Stimulated activated CD4-positive, alpha-beta T cell treated with anti-CD3 and anti-CD28 coated beads, TNF-alpha, amount 100 ng/mL, for 4 hours (primary cell): Measurements from ENCODE around the gene CLEC16A.

Source experiments
- DNase-seq, 3 experiments: peaks; one replicate each; pipeline ENCODE4 v3.0.0-alpha.2; 2020; ENCODE audit warnings: low read depth in 3 of 3

The CLEC16A gene, protein sequence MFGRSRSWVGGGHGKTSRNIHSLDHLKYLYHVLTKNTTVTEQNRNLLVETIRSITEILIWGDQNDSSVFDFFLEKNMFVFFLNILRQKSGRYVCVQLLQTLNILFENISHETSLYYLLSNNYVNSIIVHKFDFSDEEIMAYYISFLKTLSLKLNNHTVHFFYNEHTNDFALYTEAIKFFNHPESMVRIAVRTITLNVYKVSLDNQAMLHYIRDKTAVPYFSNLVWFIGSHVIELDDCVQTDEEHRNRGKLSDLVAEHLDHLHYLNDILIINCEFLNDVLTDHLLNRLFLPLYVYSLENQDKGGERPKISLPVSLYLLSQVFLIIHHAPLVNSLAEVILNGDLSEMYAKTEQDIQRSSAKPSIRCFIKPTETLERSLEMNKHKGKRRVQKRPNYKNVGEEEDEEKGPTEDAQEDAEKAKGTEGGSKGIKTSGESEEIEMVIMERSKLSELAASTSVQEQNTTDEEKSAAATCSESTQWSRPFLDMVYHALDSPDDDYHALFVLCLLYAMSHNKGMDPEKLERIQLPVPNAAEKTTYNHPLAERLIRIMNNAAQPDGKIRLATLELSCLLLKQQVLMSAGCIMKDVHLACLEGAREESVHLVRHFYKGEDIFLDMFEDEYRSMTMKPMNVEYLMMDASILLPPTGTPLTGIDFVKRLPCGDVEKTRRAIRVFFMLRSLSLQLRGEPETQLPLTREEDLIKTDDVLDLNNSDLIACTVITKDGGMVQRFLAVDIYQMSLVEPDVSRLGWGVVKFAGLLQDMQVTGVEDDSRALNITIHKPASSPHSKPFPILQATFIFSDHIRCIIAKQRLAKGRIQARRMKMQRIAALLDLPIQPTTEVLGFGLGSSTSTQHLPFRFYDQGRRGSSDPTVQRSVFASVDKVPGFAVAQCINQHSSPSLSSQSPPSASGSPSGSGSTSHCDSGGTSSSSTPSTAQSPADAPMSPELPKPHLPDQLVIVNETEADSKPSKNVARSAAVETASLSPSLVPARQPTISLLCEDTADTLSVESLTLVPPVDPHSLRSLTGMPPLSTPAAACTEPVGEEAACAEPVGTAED

DNA sequence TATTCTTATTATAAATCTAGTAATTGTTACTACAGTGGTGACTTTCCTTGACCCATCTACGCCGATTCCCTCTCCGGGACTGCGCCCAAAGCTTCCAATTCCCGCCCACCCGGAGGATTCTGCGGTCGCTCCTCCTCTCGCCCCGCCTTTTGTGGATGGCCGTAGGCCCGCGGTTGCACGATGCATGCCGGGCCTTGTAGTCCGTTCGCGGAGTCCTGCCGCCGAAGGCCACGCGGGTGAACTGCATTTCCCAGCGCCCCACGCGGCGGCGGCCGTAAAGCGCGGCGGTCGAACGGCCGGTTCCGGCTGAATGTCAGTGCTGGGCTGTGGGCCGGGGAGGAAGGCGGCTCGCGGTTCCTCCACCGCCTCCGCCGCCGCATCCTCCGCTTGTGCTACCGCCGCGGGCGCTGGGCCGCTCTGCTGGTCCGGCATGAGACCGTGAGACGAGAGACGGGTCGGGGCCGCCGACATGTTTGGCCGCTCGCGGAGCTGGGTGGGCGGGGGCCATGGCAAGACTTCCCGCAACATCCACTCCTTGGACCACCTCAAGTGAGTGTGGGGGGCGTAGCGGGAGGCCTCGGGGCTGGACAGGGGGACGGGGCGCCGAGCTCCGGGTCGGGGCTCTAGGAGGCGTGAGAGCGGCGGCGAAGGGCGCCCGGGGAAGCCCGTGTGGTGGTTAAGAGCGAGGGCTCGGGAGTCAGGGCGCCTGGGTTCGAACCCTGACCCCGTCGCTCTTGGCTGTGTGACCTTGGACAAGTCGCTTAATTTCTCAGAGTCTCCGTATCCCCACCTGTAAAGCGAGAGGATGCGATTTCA lies at the start of gene CLEC16A:
Gene CLEC16A (plus strand): TSS at position 316 of the 816 bp plus-strand sequence. CDS start 154 bp downstream, at position 470.
- DNase-seq = peak; percentile 89 to 97 (median 91)

DNA sequence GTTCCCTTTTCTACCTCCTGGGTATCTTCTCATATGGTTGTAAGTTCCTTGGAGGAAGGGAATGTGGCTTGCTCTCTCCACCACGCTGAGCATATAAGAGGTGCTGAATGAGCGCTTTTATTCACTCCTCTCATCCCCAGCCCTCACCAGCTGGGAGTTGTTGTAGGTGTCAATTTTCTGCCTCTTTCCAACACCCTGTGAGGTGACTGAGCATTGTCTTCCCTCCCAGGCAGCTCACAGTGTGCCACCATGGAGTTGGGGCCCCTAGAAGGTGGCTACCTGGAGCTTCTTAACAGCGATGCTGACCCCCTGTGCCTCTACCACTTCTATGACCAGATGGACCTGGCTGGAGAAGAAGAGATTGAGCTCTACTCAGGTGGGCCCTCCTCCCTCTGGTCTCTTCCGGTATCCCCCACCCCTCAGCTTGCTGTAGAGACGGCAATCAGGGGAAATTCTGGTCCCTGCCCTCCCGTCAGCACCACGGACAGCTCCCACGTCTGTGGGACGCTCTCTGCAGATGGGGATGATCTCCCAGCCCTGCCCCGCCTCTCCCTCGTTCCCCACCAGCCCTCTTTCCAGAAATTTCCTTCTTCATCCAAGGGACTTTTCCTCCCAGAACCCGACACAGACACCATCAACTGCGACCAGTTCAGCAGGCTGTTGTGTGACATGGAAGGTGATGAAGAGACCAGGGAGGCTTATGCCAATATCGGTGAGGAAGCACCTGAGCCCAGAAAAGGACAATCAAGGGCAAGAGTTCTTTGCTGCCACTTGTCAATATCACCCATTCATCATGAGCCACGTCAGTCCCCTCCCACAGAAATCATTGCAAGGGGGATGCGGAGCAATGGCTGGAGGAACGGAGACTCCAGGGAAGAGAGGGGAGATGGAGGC lies 49.1 kb upstream of the CLEC16A start:
- DNase-seq = no peak

DNA sequence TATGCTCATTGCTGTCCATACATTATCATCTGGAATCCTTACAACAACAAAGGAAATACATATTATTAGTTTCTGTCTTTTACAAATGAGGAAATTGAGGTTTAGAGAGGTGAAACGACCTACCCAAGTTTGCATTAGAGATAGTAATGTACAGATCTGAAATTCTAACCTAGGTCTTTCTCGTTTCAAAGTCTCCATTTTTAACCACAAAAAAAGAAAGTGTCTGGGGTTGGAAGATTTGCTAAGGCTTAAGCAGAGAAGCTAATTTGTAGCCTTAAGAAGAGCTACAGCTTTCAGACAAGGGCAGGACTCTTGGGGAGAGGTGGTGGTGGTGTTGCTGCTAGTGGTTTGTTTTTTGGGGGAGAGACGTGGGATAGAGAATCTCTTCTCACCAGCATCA lies 48.2 kb upstream of the CLEC16A start:
- no peak for DNase-seq

DNA sequence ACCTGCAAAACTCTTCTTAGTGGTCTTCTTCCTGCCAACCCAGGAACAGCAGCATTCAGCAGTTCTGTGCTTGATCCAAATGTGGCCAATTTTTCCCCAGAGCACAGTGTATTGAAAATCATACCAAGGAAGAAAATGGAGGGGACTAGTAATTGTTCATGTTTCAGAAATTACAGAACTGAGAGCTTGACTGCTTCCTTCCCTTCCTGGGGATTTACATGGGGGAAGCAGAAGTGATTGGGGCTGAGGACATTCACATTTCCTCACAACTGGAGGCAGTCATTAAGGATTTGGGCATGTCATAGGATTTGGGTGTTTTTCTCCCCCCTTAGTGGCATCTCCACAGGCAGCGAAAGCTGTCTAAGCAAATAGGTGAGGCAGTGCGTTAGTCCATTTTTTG lies 47.6 kb upstream of the CLEC16A start:
- DNase-seq = no peak

DNA sequence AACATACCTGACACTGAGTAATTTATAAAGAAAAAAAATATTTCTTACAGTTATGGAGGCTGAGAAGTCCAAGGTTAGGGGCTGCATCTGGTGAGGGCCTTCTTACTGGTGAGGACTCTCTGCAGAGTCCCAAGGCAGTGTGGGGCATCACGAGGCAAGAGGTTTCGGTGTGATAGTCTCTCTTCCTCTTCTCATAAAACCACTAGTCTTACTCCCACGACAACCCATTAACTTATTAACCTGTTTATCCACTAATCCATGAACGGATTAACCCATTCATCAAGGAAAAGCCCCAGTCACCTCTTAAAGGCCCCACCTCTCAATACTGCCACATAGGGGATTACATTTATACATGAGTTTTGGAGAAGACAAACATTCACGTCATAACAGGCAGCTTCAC lies 47.2 kb upstream of the CLEC16A start:
- no peak for DNase-seq

DNA sequence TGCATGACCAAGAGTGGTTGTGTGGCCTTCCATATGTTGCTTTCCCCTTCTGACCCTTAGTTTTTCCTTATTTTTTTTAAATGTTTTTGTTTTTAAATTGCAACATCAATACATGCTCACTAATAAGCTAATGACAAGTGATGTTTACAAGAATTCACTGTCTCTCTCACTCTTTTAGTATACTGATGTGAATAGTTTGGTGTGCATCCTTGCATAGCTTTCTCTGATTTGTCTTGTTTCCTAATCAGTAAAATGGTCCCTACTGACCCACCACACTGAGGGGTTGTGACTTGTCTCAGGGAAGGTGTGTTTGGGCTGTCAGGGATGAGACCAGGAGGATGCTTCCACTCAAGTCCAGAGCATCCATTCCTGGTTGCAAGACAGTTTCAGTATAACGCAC lies 41.4 kb upstream of the CLEC16A start:
- no peak for DNase-seq

DNA sequence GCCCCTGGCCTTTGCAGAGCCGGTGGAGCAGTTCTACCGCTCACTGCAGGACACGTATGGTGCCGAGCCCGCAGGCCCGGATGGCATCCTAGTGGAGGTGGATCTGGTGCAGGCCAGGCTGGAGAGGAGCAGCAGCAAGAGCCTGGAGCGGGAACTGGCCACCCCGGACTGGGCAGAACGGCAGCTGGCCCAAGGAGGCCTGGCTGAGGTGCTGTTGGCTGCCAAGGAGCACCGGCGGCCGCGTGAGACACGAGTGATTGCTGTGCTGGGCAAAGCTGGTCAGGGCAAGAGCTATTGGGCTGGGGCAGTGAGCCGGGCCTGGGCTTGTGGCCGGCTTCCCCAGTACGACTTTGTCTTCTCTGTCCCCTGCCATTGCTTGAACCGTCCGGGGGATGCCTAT lies 37.9 kb upstream of the CLEC16A start:
- DNase-seq = no peak

DNA sequence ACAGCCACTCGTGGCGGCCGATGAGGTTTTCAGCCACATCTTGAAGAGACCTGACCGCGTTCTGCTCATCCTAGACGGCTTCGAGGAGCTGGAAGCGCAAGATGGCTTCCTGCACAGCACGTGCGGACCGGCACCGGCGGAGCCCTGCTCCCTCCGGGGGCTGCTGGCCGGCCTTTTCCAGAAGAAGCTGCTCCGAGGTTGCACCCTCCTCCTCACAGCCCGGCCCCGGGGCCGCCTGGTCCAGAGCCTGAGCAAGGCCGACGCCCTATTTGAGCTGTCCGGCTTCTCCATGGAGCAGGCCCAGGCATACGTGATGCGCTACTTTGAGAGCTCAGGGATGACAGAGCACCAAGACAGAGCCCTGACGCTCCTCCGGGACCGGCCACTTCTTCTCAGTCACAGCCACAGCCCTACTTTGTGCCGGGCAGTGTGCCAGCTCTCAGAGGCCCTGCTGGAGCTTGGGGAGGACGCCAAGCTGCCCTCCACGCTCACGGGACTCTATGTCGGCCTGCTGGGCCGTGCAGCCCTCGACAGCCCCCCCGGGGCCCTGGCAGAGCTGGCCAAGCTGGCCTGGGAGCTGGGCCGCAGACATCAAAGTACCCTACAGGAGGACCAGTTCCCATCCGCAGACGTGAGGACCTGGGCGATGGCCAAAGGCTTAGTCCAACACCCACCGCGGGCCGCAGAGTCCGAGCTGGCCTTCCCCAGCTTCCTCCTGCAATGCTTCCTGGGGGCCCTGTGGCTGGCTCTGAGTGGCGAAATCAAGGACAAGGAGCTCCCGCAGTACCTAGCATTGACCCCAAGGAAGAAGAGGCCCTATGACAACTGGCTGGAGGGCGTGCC lies 37.2 kb upstream of the CLEC16A start:
- no peak for DNase-seq

DNA sequence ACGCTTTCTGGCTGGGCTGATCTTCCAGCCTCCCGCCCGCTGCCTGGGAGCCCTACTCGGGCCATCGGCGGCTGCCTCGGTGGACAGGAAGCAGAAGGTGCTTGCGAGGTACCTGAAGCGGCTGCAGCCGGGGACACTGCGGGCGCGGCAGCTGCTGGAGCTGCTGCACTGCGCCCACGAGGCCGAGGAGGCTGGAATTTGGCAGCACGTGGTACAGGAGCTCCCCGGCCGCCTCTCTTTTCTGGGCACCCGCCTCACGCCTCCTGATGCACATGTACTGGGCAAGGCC lies 36.7 kb upstream of the CLEC16A start:
- DNase-seq = no peak

DNA sequence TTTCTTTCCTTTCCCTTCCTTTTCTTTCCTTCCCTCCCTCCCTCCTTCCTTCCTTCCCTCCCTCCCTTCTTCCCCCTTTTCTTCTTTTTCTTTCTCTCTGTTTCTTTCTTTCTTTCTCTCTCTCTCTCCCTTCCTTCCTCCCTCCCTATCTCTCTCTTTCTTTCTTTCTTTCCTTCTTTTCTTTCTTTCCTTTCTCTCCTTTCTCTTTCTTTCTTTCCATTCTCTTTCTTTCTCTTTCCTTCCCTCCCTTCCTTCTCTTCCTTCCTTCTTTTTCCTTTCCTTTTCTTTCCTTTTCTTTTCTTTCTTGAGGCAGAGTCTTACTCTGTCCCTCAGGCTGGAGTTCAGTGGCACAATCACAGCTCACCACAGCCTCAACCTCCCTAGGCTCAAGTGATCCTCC lies 33.1 kb upstream of the CLEC16A start:
- no peak for DNase-seq

DNA sequence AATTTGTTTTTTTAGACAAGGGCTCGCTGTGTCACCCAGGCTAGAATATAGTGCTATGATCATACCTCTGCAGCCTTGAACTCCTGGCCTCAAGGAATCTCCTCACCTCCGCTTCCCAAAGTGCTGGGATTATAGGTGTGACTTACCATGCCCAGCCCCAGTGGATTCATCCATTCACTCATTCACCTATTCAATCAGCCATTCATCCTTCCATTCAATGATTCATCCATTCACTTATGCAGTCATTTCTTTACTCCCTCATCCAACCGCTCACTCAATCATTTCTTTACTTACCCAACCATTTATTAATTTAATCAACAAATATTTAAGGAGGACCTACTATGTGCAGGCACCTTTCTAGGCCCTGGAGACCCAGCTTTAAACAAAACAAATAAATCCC lies 27.8 kb upstream of the CLEC16A start:
- no peak for DNase-seq

DNA sequence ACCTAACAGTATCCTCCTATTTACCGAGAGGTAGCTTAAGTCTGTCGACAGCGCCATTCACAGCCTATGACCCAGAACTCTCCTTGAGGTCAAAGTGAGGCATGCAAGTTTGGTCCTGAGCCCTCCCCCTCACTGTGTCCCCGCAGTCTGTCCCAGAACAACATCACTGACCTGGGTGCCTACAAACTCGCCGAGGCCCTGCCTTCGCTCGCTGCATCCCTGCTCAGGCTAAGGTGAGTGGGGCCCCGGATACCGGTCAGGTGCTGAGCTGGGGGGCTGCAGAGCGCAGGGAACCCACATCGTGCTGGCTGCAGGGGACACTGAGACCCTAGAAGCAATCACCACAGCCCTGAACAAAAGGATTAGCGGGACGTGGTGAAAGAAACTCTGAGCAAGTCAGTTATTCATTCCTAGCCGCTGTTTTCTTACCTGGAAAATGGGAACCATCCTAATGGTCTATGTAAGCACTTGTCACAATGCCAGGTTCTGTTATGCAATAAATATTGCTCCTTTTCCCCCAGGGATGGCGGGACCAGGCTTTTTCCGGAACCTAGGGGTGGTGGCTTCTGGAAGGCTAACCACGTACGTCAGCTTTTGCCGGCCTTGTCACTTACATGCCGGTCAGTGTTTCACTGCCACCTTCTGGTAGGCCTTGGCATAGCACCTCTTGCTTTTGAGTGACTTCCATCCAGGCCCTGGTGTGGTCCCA lies 25.9 kb upstream of the CLEC16A start:
- peak; percentile 62 to 70 (median 64) for DNase-seq

DNA sequence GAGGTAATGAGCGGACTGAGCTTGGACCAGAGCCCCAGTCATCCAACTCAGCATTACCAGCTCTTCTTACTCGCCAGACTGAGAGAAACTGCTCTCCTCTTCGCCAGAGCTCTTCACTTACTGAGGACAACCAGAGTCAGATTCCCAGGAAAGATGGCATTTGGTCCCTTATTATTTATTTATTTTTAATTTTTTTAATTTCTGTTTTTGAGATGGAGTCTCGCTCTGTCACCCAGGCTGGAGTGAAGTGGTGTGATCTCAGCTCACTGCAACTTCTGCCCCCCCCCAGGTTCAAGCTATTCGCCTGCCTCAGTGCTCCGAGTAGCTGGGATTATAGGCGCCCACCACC lies 25.4 kb upstream of the CLEC16A start:
- no peak for DNase-seq

DNA sequence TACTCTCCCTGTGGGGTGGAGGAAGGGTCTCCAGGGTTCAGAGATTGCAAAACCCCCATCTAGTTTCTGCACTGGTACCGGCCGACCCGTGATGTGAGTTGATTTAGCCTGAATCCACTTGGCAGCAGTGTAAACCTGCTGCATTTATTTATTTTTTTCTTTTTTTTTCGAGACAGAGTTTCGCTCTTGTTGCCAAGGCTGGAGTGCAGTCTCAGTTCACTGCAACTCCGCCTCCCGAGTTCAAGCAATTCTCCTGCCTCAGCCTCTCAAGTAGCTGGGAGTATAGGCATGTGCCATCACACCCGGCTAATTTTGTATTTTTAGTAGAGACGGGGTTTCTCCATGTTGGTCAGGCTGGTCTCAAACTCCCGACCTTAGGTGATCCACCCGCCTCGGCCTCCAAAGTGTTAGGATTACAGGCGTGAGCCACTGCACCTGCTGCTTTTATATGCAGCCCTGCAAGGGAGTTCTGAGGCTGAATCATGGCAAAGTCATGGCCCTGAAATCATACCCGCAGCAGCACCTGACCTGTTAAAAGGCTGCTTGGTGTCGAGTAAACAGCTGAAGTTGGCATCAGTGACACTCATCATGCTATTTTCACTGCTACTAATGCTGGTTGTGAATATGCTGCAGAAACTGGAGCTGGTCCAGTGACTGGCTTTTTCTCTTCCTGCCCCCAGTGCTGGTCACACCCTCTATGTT lies 23.5 kb upstream of the CLEC16A start:
- DNase-seq = no peak

DNA sequence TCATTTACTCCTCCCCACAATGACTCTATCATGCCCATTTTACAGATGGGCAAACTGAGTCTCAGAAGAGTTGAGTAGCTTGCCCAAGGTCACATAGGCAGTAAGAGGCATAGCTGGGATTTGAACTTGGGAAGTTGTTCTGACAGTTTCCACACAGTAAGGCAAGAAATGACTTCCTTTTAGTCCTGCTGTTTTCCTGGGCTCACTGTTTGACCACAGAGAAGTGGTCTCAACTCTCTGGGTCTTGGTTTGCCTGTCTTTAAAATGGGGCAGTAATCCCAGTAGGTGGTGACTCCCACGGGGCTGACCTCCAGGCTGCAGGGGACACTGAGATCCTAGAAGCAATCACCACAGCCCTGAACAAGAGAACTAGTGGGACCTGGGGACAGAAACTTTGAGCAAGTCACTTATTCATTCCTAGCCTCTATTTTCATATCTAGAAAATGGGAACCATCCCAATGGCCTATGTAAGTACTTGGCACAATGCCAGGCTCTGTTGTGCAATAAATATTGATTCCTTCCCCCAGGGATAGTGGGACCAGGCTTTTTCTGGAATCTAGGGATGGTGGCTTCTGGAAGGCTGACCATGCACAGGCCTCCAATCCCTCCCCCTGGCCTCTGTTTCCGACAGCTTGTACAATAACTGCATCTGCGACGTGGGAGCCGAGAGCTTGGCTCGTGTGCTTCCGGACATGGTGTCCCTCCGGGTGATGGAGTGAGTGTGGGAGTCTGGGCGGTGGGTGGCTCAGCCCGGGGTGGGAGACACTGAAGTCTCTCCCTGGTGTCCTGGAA lies 22.6 kb upstream of the CLEC16A start:
- DNase-seq = no peak

DNA sequence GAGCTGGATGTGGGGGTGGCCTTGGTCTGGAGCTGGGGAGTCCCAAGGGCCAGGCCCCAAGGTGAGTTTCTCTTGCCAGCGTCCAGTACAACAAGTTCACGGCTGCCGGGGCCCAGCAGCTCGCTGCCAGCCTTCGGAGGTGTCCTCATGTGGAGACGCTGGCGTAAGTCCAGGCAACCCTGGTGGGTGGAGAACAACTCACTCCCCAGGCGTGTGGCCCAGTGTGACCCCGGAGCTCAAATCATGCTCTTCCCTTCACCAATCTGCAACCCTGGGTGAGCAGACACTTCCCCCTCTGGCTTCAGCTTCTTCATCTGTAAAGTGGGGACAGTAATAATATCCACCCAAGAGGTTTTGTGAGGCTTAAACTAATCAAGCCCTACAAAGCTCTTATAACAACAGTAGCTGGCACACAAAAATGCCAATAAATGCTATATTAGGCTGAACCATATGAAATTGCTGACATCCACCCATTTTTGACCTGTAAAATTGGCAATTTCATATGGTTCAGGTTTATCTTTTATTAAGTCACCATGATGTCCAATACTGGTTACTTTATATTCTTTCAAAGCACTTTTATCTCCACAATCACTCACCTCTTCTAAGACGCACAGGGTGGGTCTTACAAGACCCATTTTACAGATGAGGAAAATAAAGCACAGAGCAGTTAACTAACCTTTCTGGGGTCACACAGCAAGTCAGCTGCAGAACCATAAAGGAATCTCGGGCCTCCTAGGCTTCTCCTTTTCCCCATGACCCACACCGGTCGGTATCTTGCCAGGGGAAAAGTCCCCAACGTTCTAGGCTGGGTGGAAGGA lies 21.8 kb upstream of the CLEC16A start:
- DNase-seq = no peak

DNA sequence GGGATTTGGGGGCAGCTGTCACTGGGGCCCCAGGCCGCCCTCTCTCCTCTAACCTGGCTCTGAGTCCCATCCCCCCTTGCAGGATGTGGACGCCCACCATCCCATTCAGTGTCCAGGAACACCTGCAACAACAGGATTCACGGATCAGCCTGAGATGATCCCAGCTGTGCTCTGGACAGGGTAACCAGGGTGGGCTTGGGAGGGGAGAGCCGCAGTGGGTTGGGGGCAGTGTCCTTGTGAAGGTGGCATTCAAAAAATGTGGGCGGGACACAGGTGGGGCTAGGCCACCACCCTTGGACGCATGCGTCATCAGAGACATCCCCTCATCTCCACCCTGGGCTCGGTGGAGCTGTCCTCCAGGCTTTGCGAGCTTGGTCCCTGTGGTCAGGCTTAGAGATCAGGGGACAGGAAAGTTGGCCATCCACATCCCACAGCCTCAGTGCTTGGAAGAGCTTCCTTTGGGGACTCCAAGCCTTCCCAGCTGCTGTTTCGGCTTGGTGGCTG lies 21.2 kb upstream of the CLEC16A start:
- DNase-seq = no peak
